ENCODE data around the gene TMPRSS13. TPM values are rescaled to one million over a fixed set of nuclear protein-coding genes. Genes with fewer than 3 reads are reported as not detected.
A peak's percentile ranks its signal among the peaks of the same experiment; 100 is the strongest.

TMPRSS13 gene
- total and polyA plus RNA-seq, 9 of the 15 experiments (the other 6 are each of a cell fraction or from before 2014, with no cell fraction given): 0.11 to 0.29 (median 0.15) TPM

DNA sequence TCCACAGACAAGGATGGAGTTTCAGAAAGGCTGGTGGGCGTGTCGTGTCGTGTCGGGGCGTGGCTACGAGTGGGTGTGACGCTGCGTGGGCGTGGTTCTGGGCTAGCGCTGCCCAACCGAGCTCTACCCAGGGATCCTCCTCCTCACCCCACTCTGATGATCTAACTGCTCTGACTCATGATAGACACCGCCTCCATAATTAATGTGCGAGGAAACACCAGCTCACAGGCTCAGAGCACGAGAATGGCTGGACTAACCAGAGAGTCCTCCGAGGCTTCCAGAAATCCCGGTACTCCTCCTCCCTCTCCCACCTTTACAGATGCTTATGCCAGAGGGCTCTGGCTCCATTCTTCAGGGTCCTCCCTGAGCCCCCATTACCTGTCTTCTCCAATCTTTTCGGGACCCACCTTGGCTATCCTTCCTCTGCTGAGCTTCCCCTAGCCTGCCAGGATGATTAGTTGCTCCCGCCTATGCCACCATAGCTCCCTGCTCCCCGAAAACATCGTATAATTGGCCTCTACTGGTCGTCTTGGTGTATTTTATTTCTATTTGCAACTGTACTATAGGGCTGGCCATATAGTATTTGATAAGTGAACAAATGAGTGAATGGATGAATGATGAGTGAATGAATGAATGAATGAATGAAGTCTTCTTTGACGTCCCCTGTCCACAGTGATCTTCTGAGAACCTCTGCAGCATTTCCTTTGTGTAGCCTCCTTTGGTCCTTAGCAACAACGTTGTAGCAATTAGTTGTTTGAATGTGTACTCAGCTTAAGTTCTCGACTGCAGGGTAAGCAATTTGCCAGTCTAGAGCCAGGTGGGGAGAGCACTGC, 21.7 kb downstream of the TMPRSS13 start (continued):
- TF ChIP-seq, protein P1, sequence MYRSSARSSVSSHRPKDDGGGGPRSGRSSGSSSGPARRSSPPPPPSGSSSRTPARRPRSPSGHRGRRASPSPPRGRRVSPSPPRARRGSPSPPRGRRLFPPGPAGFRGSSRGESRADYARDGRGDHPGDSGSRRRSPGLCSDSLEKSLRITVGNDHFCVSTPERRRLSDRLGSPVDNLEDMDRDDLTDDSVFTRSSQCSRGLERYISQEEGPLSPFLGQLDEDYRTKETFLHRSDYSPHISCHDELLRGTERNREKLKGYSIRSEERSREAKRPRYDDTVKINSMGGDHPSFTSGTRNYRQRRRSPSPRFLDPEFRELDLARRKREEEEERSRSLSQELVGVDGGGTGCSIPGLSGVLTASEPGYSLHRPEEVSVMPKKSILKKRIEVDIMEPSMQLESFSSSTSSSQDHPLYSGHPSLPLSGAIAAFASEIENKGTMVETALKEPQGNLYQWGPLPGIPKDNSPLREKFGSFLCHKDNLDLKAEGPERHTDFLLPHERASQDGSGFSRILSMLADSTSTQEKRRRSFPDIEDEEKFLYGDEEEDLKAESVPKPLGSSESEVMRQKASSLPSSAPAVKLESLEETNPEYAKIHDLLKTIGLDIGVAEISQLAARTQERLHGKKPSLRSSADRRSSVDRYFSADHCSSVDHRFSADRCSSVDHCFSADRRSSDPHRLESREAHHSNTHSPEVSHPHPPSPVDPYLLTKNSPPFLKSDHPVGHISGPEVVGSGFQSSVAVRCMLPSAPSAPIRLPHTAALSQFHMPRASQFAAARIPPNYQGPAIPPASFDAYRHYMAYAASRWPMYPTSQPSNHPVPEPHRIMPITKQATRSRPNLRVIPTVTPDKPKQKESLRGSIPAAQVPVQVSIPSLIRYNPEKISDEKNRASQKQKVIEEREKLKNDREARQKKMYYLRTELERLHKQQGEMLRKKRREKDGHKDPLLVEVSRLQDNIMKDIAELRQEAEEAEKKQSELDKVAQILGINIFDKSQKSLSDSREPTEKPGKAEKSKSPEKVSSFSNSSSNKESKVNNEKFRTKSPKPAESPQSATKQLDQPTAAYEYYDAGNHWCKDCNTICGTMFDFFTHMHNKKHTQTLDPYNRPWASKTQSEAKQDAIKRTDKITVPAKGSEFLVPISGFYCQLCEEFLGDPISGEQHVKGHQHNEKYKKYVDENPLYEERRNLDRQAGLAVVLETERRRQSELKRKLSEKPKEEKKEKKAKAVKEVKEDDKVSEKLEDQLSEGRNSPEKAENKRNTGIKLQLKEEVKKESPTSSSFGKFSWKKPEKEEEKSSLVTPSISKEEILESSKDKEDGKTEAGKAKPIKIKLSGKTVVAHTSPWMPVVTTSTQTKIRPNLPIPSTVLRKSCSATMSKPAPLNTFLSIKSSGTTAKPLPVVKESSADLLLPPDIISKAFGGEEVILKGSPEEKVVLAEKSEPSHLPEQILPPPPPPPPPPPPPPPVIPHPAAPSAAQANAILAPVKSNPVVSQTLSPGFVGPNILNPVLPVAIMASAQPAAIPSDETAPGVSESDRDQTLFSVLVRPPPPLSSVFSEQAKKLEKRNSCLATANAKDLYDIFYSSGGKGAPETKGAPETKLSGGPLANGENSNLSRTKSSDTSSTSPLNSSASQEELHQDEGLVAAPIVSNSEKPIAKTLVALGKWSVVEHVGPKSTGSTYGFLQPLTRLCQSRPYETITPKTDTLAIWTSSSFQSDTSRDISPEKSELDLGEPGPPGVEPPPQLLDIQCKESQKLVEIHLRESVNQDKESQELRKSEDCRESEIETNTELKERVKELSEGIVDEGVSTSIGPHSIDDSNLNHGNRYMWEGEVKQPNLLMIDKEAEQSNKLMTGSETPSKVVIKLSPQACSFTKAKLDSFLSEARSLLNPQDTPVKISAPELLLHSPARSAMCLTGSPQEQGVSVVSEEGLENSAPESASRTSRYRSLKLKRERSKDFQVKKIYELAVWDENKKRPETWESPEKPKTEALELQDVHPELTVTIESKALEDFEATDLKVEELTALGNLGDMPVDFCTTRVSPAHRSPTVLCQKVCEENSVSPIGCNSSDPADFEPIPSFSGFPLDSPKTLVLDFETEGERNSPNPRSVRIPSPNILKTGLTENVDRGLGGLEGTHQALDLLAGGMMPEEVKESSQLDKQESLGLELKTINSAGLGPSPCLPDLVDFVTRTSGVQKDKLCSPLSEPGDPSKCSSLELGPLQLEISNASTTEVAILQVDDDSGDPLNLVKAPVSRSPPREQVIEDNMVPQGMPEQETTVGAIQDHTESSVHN (IDR thresholded peaks at IDR 0.05; ENCODE audit: borderline replicate concordance in 1 of 2, low read depth in 1 of 2): 0 out of 4 replicates have a peak, but pooled peaks of 1 of the 2 experiments have one; percentile 47
- TF ChIP-seq KLF1 (tag; IDR thresholded peaks at IDR 0.05) (no peak), TAF15 (IDR thresholded peaks at IDR 0.05; ENCODE audit: low read depth, low read length) (no peak), SRSF3 (IDR thresholded peaks at IDR 0.05; ENCODE audit: insufficient read depth, low read length) (no peak), MTA3 (IDR thresholded peaks at IDR 0.05; ENCODE audit: borderline replicate concordance) (peak; percentile 69; the same call in 1 of the 2 replicates)
- TF ChIP-seq, protein P2, sequence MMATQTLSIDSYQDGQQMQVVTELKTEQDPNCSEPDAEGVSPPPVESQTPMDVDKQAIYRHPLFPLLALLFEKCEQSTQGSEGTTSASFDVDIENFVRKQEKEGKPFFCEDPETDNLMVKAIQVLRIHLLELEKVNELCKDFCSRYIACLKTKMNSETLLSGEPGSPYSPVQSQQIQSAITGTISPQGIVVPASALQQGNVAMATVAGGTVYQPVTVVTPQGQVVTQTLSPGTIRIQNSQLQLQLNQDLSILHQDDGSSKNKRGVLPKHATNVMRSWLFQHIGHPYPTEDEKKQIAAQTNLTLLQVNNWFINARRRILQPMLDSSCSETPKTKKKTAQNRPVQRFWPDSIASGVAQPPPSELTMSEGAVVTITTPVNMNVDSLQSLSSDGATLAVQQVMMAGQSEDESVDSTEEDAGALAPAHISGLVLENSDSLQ (IDR thresholded peaks at IDR 0.05): peak; percentile 95
- TF ChIP-seq, protein P3, sequence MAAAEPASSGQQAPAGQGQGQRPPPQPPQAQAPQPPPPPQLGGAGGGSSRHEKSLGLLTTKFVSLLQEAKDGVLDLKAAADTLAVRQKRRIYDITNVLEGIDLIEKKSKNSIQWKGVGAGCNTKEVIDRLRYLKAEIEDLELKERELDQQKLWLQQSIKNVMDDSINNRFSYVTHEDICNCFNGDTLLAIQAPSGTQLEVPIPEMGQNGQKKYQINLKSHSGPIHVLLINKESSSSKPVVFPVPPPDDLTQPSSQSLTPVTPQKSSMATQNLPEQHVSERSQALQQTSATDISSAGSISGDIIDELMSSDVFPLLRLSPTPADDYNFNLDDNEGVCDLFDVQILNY (CRISPR knock-in tag; IDR thresholded peaks at IDR 0.05): no peak

Data from K562 (cell line).